GM12878 (cell line): ENCODE results near the gene OSER1.

Experiments used
- ELK1 ChIP-seq: IDR thresholded peaks from 2 replicates; pipeline ENCODE4 v1.6.1; 2012; ENCODE audit warnings: low read depth, low read length, improper control_type of control experiment
- MXI1 ChIP-seq: fragments of 150-350 bp; IDR thresholded peaks from 2 replicates; pipeline ENCODE4 v1.6.1; 2011; ENCODE audit warnings: low read depth, mild to moderate bottlenecking, inconsistent platforms, low read length, improper control_type of control experiment
- ZNF24 ChIP-seq: fragments of 450-650 bp; IDR thresholded peaks from 2 replicates; pipeline ENCODE4 v1.6.1; 2017; ENCODE audit warnings: antibody characterized with exemption, mild to moderate bottlenecking
- ZNF274 ChIP-seq: IDR thresholded peaks from one replicate; pipeline ENCODE4 v1.8.0; 2011; ENCODE audit not compliant: insufficient read length, insufficient read depth

GRCh38 chr20:44228465-44229258 lies 18.1 kb upstream of the OSER1 start:
- TF ChIP-seq MXI1 = no peak
- TF ChIP-seq ZNF24 = no peak
- no peak for TF ChIP-seq ZNF274
- no peak for TF ChIP-seq ELK1
